PC-3 (cell line): ENCODE measurements around the gene CACNG8. TPM values are rescaled to one million over a fixed set of nuclear protein-coding genes. Genes with fewer than 3 reads are reported as not detected.
A peak's percentile ranks its signal among the peaks of the same experiment; 100 is the strongest.

Experiments
- ATAC-seq: fragments of 200-7000 bp; cut with Tn5 transposase; 2 replicates; pipeline ENCODE4 v1.9.1; 2020; ENCODE audit warnings: mild to moderate bottlenecking, moderate library complexity
- BruUV-seq: library from RNA; stranded (reverse); fragments of 400-500 nt; replicated peaks from 2 replicates; lab custom pipeline; 2021; lab: Mats Ljungman, UMichigan
- CTCF ChIA-PET: fragments of 300-600 bp; sonication (Branson Sonifier 250); formaldehyde crosslinking; loops from one replicate; lab custom pipeline; 2022; ENCODE audit warnings: antibody characterized with exemption; lab: Charles Lee
- POLR2A ChIA-PET: fragments of 300-600 bp; sonication (Branson Sonifier 250); formaldehyde crosslinking; loops from one replicate; lab custom pipeline; 2022; ENCODE audit warnings: antibody characterized with exemption; ENCODE audit not compliant: unreplicated experiment; lab: Charles Lee
- DNase-seq: peaks from one replicate; pipeline ENCODE4 v3.0.0-alpha.2; 2015
- H2AFZ ChIP-seq: fragments of 300-600 bp; sonication (generic); 2 replicates; pipeline ENCODE4 v1.6.0; 2016; ENCODE audit warnings: antibody characterized with exemption, low read length
- H3F3A ChIP-seq: fragments of 300-600 bp; sonication (generic); one replicate; pipeline ENCODE4 v1.6.0; 2017; ENCODE audit warnings: antibody characterized with exemption, low read length, control low read depth, mild to moderate bottlenecking; ENCODE audit not compliant: unreplicated experiment
- H3K27ac ChIP-seq: fragments of 300-600 bp; sonication (generic); 2 replicates; pipeline ENCODE4 v1.5.1; 2016; ENCODE audit warnings: mild to moderate bottlenecking, low read length
- H3K27me3 ChIP-seq: fragments of 300-600 bp; sonication (generic); 2 replicates; pipeline ENCODE4 v1.6.1; 2016; ENCODE audit warnings: low read length, mixed read lengths
- H3K36me3 ChIP-seq: fragments of 300-600 bp; sonication (generic); 2 replicates; pipeline ENCODE4 v1.6.1; 2016; ENCODE audit warnings: low read depth, mixed run types, low read length, mixed read lengths
- H3K4me1 ChIP-seq: fragments of 300-600 bp; sonication (generic); 2 replicates; pipeline ENCODE4 v1.5.1; 2016; ENCODE audit warnings: low read length; ENCODE audit not compliant: insufficient read depth
- H3K4me2 ChIP-seq: fragments of 300-600 bp; sonication (generic); 2 replicates; pipeline ENCODE4 v1.6.0; 2016; ENCODE audit warnings: low read length
- H3K4me3 ChIP-seq: fragments of 300-600 bp; sonication (generic); 2 replicates; pipeline ENCODE4 v1.5.1; 2016; ENCODE audit warnings: mild to moderate bottlenecking, low read length, mixed read lengths
- H3K79me2 ChIP-seq: fragments of 300-600 bp; sonication (generic); 2 replicates; pipeline ENCODE4 v1.6.1; 2017; ENCODE audit warnings: low read length, mixed read lengths
- H3K9ac ChIP-seq: fragments of 300-600 bp; sonication (generic); 2 replicates; pipeline ENCODE4 v1.6.0; 2016; ENCODE audit warnings: mild to moderate bottlenecking, low read length
- H3K9me2 ChIP-seq: fragments of 300-600 bp; sonication (generic); replicated peaks from 2 replicates; pipeline ENCODE4 v1.6.1; 2016; ENCODE audit warnings: mixed run types, low read length, mixed read lengths
- H3K9me3 ChIP-seq: fragments of 300-600 bp; sonication (generic); 2 replicates; pipeline ENCODE4 v1.6.1; 2016; ENCODE audit warnings: low read length, mixed read lengths
- H4K20me1 ChIP-seq: fragments of 300-600 bp; sonication (generic); 2 replicates; pipeline ENCODE4 v1.6.1; 2016; ENCODE audit warnings: low read length, mixed read lengths
- EZH2 ChIP-seq: fragments of 300-600 bp; sonication (generic); IDR thresholded peaks from one replicate; pipeline ENCODE4 v1.6.1; 2017; ENCODE audit warnings: antibody characterized with exemption, mild to moderate bottlenecking, low read length; ENCODE audit not compliant: unreplicated experiment
- EZH2phosphoT487 ChIP-seq: fragments of 300-600 bp; sonication (generic); IDR thresholded peaks from 2 replicates; pipeline ENCODE4 v1.6.1; 2018; ENCODE audit warnings: mild to moderate bottlenecking, antibody characterized with exemption, low read length, borderline replicate concordance
- intact Hi-C: fragments of 100-400 bp; cut with micrococcal nuclease; formaldehyde crosslinking; loops from 2 replicates; pipeline ENCODE4 v1.9.0; 2023
- total RNA-seq: library from RNA; depleted of rRNA; stranded (reverse); fragments of >200 nt; gene quantifications from 2 replicates; pipeline ENCODE4 v1.2.3, GENCODE V29; 2014
- TF ChIP-seq, protein P1 (sequence below): fragments of 300-600 bp; sonication (generic); conservative IDR thresholded peaks from 2 replicates; pipeline ENCODE4 v1.5.1; 2017; ENCODE audit warnings: antibody characterized with exemption, low read depth, mild to moderate bottlenecking, low read length

Gene CACNG8
- total RNA-seq, 1 experiment from 2014 or later = 0.15 TPM

DNA sequence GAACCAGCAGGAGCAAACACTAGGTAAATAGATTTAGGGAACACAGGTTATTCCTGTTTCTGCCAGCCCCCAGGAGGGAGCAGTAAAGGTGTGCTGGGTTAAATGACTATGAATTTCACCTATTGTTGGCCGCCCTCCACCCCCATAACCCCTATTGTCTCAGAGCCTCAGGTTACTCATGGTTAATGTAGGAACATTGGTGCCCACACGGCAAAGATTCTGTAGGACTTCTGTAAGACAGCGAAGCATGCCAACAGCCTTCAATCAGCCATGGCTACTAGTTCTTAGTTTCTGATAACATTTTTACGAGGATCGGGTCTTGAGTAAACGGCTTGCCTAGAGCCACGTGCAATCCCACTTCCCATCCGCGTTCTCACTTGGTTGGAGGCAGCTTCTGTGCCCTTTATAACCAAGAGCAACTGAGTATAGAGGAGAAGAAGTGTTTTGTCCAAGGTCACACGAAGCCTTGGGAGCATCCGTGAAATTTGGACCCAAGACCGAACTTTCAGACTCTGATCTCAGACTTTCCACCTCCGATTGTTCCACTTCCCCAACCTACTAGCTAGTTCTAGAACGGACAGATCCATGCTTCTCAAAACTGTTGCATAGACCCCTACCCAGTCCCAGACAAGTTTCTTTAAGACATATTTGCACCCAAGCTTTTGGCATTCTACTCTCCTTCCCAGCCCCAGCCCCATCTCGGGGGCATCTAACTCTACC lies 5.1 kb upstream of the CACNG8 start:
- peaks cover 73% of the 10 kb centered on the region for H3K27me3 ChIP-seq
- H3K9me2 ChIP-seq = no peaks in the 10 kb centered on the region
- TF ChIP-seq, protein P1, sequence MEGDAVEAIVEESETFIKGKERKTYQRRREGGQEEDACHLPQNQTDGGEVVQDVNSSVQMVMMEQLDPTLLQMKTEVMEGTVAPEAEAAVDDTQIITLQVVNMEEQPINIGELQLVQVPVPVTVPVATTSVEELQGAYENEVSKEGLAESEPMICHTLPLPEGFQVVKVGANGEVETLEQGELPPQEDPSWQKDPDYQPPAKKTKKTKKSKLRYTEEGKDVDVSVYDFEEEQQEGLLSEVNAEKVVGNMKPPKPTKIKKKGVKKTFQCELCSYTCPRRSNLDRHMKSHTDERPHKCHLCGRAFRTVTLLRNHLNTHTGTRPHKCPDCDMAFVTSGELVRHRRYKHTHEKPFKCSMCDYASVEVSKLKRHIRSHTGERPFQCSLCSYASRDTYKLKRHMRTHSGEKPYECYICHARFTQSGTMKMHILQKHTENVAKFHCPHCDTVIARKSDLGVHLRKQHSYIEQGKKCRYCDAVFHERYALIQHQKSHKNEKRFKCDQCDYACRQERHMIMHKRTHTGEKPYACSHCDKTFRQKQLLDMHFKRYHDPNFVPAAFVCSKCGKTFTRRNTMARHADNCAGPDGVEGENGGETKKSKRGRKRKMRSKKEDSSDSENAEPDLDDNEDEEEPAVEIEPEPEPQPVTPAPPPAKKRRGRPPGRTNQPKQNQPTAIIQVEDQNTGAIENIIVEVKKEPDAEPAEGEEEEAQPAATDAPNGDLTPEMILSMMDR = no peak
- TF ChIP-seq EZH2 = peak; percentile 35
- intact Hi-C loops = no loop called here
- H3K79me2 ChIP-seq = no peaks in the 10 kb centered on the region
- H3K9me3 ChIP-seq = no peaks in the 10 kb centered on the region
- peaks cover 5% of the 10 kb centered on the region; the same call in 1 of the 2 replicates for H3K4me1 ChIP-seq
- no peak overlapping the region for H3K4me3 ChIP-seq
- no peaks in the 10 kb centered on the region for H3F3A ChIP-seq
- H4K20me1 ChIP-seq = no peaks in the 10 kb centered on the region
- ChIA-PET POLR2A (no interaction called here), CTCF (no interaction called here)
- H3K36me3 ChIP-seq = no peaks in the 10 kb centered on the region
- H3K27ac ChIP-seq = no peak overlapping the region
- no TSS peak for BruUV-seq
- H2AFZ ChIP-seq = no peak overlapping the region
- H3K4me2 ChIP-seq = no peak overlapping the region
- ATAC-seq (no peak; the same call in 1 of the 2 replicates), DNase-seq (peak; percentile 41)
- no peak overlapping the region for H3K9ac ChIP-seq

DNA sequence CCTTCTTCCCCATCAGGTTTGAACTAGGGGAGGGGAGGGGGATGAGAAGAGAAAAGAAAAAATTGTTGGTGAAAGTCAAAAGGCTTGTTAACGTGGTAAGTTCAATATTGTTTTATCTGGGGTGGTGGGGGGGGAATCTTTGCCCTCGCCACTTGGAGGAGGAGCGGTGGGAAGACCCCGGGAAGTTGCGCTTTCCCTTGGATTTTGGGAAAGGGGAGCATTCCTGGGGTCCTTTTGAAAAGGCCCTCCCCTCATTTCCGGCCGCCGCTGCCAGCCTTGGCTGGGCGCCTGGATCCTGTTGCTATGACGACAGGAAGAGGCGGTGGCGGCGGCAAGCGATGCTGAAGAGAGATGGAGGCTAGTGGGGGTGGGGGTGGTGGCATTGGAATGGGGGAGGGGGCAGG lies 4.6 kb upstream of the CACNG8 start:
- ChIA-PET POLR2A (no interaction called here), CTCF (no interaction called here)
- Histone ChIP-seq H4K20me1 (no peaks in the 10 kb centered on the region), H3K4me3 (no peak overlapping the region), H3K79me2 (no peaks in the 10 kb centered on the region), H3K27ac (no peak overlapping the region), H2AFZ (no peak overlapping the region), H3K36me3 (no peaks in the 10 kb centered on the region), H3K4me2 (no peak overlapping the region), H3K9me3 (no peaks in the 10 kb centered on the region), H3K4me1 (peaks cover 5% of the 10 kb centered on the region; the same call in 1 of the 2 replicates), H3K9me2 (no peaks in the 10 kb centered on the region), H3K27me3 (peaks cover 74% of the 10 kb centered on the region), H3F3A (no peaks in the 10 kb centered on the region), H3K9ac (no peak overlapping the region)
- DNase-seq = no peak
- no TSS peak for BruUV-seq
- intact Hi-C loops = no loop called here
- TF ChIP-seq EZH2phosphoT487 = no peak
- TF ChIP-seq, protein P1 = no peak
- TF ChIP-seq EZH2 = no peak
- ATAC-seq = no peak
